IMR-90 (cell line): ENCODE data around the gene DCANP1. TPM values are rescaled to one million over a fixed set of nuclear protein-coding genes. Genes with fewer than 3 reads are reported as not detected.

Source experiments
- ATAC-seq: fragments of 200-7000 bp; cut with Tn5 transposase; 2 replicates; pipeline ENCODE4 v1.9.1; 2020; ENCODE audit warnings: low read depth, mild to moderate bottlenecking, moderate library complexity
- BruUV-seq: library from RNA; stranded (reverse); fragments of 400-500 nt; replicated peaks from 2 replicates; lab custom pipeline; 2021; lab: Mats Ljungman, UMichigan
- CTCF ChIA-PET: fragments of 300-600 bp; formaldehyde crosslinking; extraction: SDS; loops from one replicate; lab custom pipeline; 2021; ENCODE audit warnings: antibody characterized with exemption; lab: Yijun Ruan, JAX
- POLR2A ChIA-PET: fragments of 300-600 bp; sonication (Branson Sonifier 250); formaldehyde crosslinking; loops from one replicate; lab custom pipeline; 2022; ENCODE audit warnings: antibody characterized with exemption; ENCODE audit not compliant: unreplicated experiment; lab: Charles Lee
- DNase-seq: peaks from one replicate; pipeline ENCODE4 v3.0.0; 2013
- H2AFZ ChIP-seq: replicated peaks from 2 replicates; pipeline ENCODE3; 2013; ENCODE audit warnings: low read length, mild to moderate bottlenecking; ENCODE audit not compliant: poor library complexity
- H2AK5ac ChIP-seq: 2 replicates; pipeline ENCODE4 v1.6.1; 2013; ENCODE audit warnings: low read depth, low read length, inconsistent platforms
- H2AK9ac ChIP-seq: replicated peaks from 2 replicates; pipeline ENCODE3; 2013; ENCODE audit warnings: mild to moderate bottlenecking, low read depth, low read length, moderate library complexity; ENCODE audit not compliant: poor library complexity
- H2BK120ac ChIP-seq: 2 replicates; pipeline ENCODE4 v1.6.1; 2013; ENCODE audit warnings: low read depth, low read length, inconsistent platforms
- H2BK15ac ChIP-seq: 3 replicates; pipeline ENCODE4 v1.6.1; 2013; ENCODE audit warnings: low read depth, low read length, inconsistent platforms
- H2BK20ac ChIP-seq: 2 replicates; pipeline ENCODE4 v1.6.1; 2013; ENCODE audit warnings: low read depth, mild to moderate bottlenecking, inconsistent platforms, low read length, moderate library complexity
- H2BK5ac ChIP-seq: 2 replicates; pipeline ENCODE4 v1.6.1; 2013; ENCODE audit warnings: mild to moderate bottlenecking, low read depth, low read length, inconsistent platforms; ENCODE audit not compliant: poor library complexity, severe bottlenecking
- H3K14ac ChIP-seq: replicated peaks from 2 replicates; pipeline ENCODE4 v1.6.1; 2013; ENCODE audit warnings: low read depth, low read length, inconsistent platforms
- H3K18ac ChIP-seq: 2 replicates; pipeline ENCODE4 v1.6.1; 2013; ENCODE audit warnings: low read depth, low read length, control low read depth
- H3K23ac ChIP-seq: 2 replicates; pipeline ENCODE4 v1.6.1; 2013; ENCODE audit warnings: low read depth, low read length, inconsistent platforms
- H3K27ac ChIP-seq: 2 replicates; pipeline ENCODE4 v1.5.1; 2013; ENCODE audit warnings: mild to moderate bottlenecking, control low read depth, low read length; ENCODE audit not compliant: insufficient read depth
- H3K27me3 ChIP-seq: 2 replicates; pipeline ENCODE4 v1.6.1; 2013; ENCODE audit warnings: low read length; ENCODE audit not compliant: control insufficient read depth, insufficient read depth
- H3K36me3 ChIP-seq: 2 replicates; pipeline ENCODE4 v1.6.1; 2013; ENCODE audit warnings: low read length, mixed read lengths; ENCODE audit not compliant: control insufficient read depth, insufficient read depth
- H3K4ac ChIP-seq: 2 replicates; pipeline ENCODE4 v1.6.1; 2013; ENCODE audit warnings: low read depth, low read length, inconsistent platforms
- H3K4me1 ChIP-seq: 2 replicates; pipeline ENCODE4 v1.6.1; 2013; ENCODE audit warnings: low read length, mixed read lengths; ENCODE audit not compliant: control insufficient read depth, insufficient read depth
- H3K4me2 ChIP-seq: 2 replicates; pipeline ENCODE4 v1.6.1; 2013; ENCODE audit warnings: low read depth, mild to moderate bottlenecking, control low read depth, low read length, moderate library complexity
- H3K4me3 ChIP-seq: 2 replicates; pipeline ENCODE4 v1.5.1; 2013; ENCODE audit warnings: low read depth, mild to moderate bottlenecking, control low read depth, low read length, moderate library complexity; ENCODE audit not compliant: insufficient read depth
- H3K56ac ChIP-seq: 2 replicates; pipeline ENCODE4 v1.6.1; 2013; ENCODE audit warnings: low read length, inconsistent platforms; ENCODE audit not compliant: insufficient read depth; ENCODE audit errors: extremely low read depth
- H3K79me1 ChIP-seq, 2 experiments: 2 replicates each; pipeline ENCODE4 v1.6.1; 2013; ENCODE audit warnings: low read length in 2 of 2, inconsistent platforms in 1 of 2, low read depth in 1 of 2
- H3K9ac ChIP-seq: 2 replicates; pipeline ENCODE4 v1.6.1; 2013; ENCODE audit warnings: low read depth, low read length, control low read depth
- H3K9me1 ChIP-seq: 2 replicates; pipeline ENCODE4 v1.6.1; 2013; ENCODE audit warnings: low read length, inconsistent platforms; ENCODE audit not compliant: insufficient read depth
- H3K9me3 ChIP-seq: 2 replicates; pipeline ENCODE4 v1.6.1; 2013; ENCODE audit warnings: low read length; ENCODE audit not compliant: control insufficient read depth, insufficient read depth
- H4K20me1 ChIP-seq: 2 replicates; pipeline ENCODE4 v1.6.1; 2013; ENCODE audit warnings: low read length, inconsistent platforms; ENCODE audit not compliant: insufficient read depth
- H4K5ac ChIP-seq: 2 replicates; pipeline ENCODE4 v1.6.1; 2013; ENCODE audit warnings: mild to moderate bottlenecking, low read depth, low read length, control low read depth
- H4K8ac ChIP-seq, 2 experiments: 2 replicates each; pipeline ENCODE4 v1.6.1; 2013; ENCODE audit warnings: low read depth in 2 of 2, low read length in 2 of 2, control low read depth in 1 of 2, inconsistent platforms in 1 of 2
- H4K91ac ChIP-seq: 2 replicates; pipeline ENCODE4 v1.6.1; 2013; ENCODE audit warnings: low read depth, low read length, inconsistent platforms; ENCODE audit not compliant: insufficient read depth
- BHLHE40 ChIP-seq: fragments of 150-350 bp; IDR thresholded peaks from 2 replicates; pipeline ENCODE4 v1.6.1; 2016; ENCODE audit warnings: mild to moderate bottlenecking, low read depth, low read length
- CEBPB ChIP-seq: IDR thresholded peaks from 2 replicates; pipeline ENCODE4 v1.6.1; 2012; ENCODE audit warnings: low read depth, low read length, improper control_type of control experiment
- ELK1 ChIP-seq: fragments of 150-350 bp; IDR thresholded peaks from 2 replicates; pipeline ENCODE4 v1.6.1; 2016; ENCODE audit warnings: low read depth, mild to moderate bottlenecking, low read length, moderate library complexity, borderline replicate concordance
- RFX5 ChIP-seq: IDR thresholded peaks from 2 replicates; pipeline ENCODE4 v1.8.0; 2012; ENCODE audit warnings: low read depth, mild to moderate bottlenecking, low read length, moderate library complexity
- WGBS, 2 experiments: methylation state at CpG; one replicate each; pipeline versions ENCODE4 v1.1.5 to v1.1.7; 2013; ENCODE audit warnings: missing lambda C conversion rate in 2 of 2; ENCODE audit not compliant: insufficient read length in 1 of 2; ENCODE audit errors: extremely low coverage in 2 of 2; 5-methylcytosine and 5-hydroxymethylcytosine counted together
- dilution Hi-C: fragments of 300-500 bp; cut with HindIII; formaldehyde crosslinking; loops from one replicate; pipeline ENCODE4 v1.14.3; 2018; ENCODE audit warnings: low sequenced_read_pairs; ENCODE audit not compliant: unreplicated experiment
- in situ Hi-C: fragments of 300-500 bp; cut with MboI; formaldehyde crosslinking; loops from 3 replicates; pipeline ENCODE4 v1.14.3; 2019; ENCODE audit warnings: low sequenced_read_pairs, inconsistent platforms, mixed read lengths
- intact Hi-C: fragments of 100-400 bp; cut with micrococcal nuclease; formaldehyde crosslinking; loops from 2 replicates; pipeline ENCODE4 v1.10.0; 2022
- polyA plus RNA-seq, 3 experiments: library from polyadenylated mRNA; depleted of rRNA; stranded (reverse); fragments of >200 nt; gene quantifications; 2 replicates each; pipeline ENCODE4 v1.2.3, GENCODE V29; 2012; ENCODE audit warnings: low replicate concordance in 1 of 3
- total RNA-seq: library from RNA; depleted of rRNA; stranded (reverse); fragments of >200 nt; gene quantifications from 2 replicates; pipeline ENCODE4 v1.2.3, GENCODE V29; 2012

Gene DCANP1
- total and polyA plus RNA-seq, 2 of the 4 experiments (the other 2 are of a cell fraction) = not detected

- no peak for TF ChIP-seq ELK1
- no peak for TF ChIP-seq BHLHE40
Measured at GRCh38 chr5:135423846-135424168, 23.3 kb downstream of the DCANP1 start (continued).

GRCh38 chr5:135423146-135423845, 23.9 kb downstream of the DCANP1 start:
- dilution Hi-C loops (no loop called here), intact Hi-C loops (no loop called here), in situ Hi-C loops (no loop called here)
- Histone ChIP-seq H2BK20ac (no peak overlapping the region), H3K4me1 (no peaks in the 10 kb centered on the region), H4K91ac (no peak overlapping the region), H3K23ac (no peak overlapping the region), H3K9ac (no peak overlapping the region), H3K36me3 (no peaks in the 10 kb centered on the region), H3K9me1 (no peaks in the 10 kb centered on the region), H3K4me2 (no peak overlapping the region), H3K56ac (no peak overlapping the region), H4K5ac (no peak overlapping the region), H2BK120ac (no peak overlapping the region), H2BK5ac (no peak overlapping the region), H3K79me1 (no peaks in the 10 kb centered on the region), H3K27me3 (peaks cover 9% of the 10 kb centered on the region), H2BK15ac (no peak overlapping the region), H2AK9ac (no peak overlapping the region), H2AFZ (no peak overlapping the region), H3K27ac (no peak overlapping the region), H3K4ac (no peak overlapping the region), H4K8ac (no peak overlapping the region), H3K9me3 (peaks cover 2% of the 10 kb centered on the region), H4K20me1 (no peaks in the 10 kb centered on the region), H3K4me3 (no peak overlapping the region), H2AK5ac (no peak overlapping the region), H3K18ac (no peak overlapping the region), H3K14ac (no peak overlapping the region)
- no peak for ATAC-seq
- ChIA-PET POLR2A (no interaction called here), CTCF (interaction anchor here (0.7 to 1.5 kb wide), 2 partner anchors 11 to 158 kb away, joined by 3 to 4 read pairs; no protein-coding TSS in a partner anchor)
- BruUV-seq = no TSS peak
- WGBS, 2 experiments = no CpG with 5 or more reads among the region's 7 CpGs
- TF ChIP-seq CEBPB = no peak
- no peak for TF ChIP-seq RFX5
- no peak for DNase-seq
